Thoracic aorta (tissue), 2 donors: ENCODE results near the gene ZNF609. TPM values are rescaled to one million over a fixed set of nuclear protein-coding genes. Genes with fewer than 3 reads are reported as not detected.

ENCODE experiments used
- ATAC-seq: fragments of 150-250 bp; one replicate; pipeline ENCODE4 v1.8.0; 2017; ENCODE audit warnings: low read depth; ENCODE audit not compliant: insufficient number of reproducible peaks, low FRiP score
- DNase-seq: peaks from one replicate; pipeline ENCODE4 v3.0.0-alpha.2; 2020; ENCODE audit warnings: low spot score
- H3K27ac ChIP-seq, 2 donors: fragments of 200-600 bp; sonication (generic); 1 replicate in 1 of 2; 2 replicates in 1 of 2; pipeline ENCODE4 v1.5.1; 2016; ENCODE audit warnings: mild to moderate bottlenecking in 2 of 2, moderate library complexity in 2 of 2
- H3K27me3 ChIP-seq: fragments of 200-600 bp; sonication (generic); replicated peaks from 2 replicates; pipeline ENCODE4 v1.6.0; 2016; ENCODE audit warnings: mild to moderate bottlenecking; ENCODE audit not compliant: insufficient read depth
- H3K36me3 ChIP-seq: fragments of 200-600 bp; sonication (generic); one replicate; pipeline ENCODE4 v1.5.1; 2016
- H3K4me1 ChIP-seq, 2 donors: fragments of 200-600 bp; sonication (generic); 1 replicate in 1 of 2; 2 replicates in 1 of 2; pipeline versions ENCODE4 v1.5.1 to v1.6.0; 2016; ENCODE audit warnings: low read depth in 2 of 2, mild to moderate bottlenecking in 1 of 2; ENCODE audit not compliant: control insufficient read depth in 1 of 2
- H3K4me3 ChIP-seq: fragments of 200-600 bp; sonication (generic); 2 replicates; pipeline ENCODE4 v1.5.1; 2016; ENCODE audit warnings: mild to moderate bottlenecking
- H3K9me3 ChIP-seq: fragments of 200-600 bp; sonication (generic); 2 replicates; pipeline ENCODE4 v1.5.1; 2016
- CTCF ChIP-seq: fragments of 200-600 bp; sonication (generic); IDR thresholded peaks from one replicate; pipeline ENCODE4 v1.5.1; 2019; ENCODE audit warnings: antibody characterized with exemption
- total RNA-seq, 2 donors: library from RNA; depleted of rRNA; stranded (reverse); fragments of >200 nt; gene quantifications; one replicate each; pipeline versions ENCODE4 v1.1.0 to v1.2.3, GENCODE V29; 2016

Gene ZNF609
- total RNA-seq, 2 donors from 2014 or later: 25.2 to 38.8 TPM

- no peak for TF ChIP-seq CTCF
- Histone ChIP-seq H3K36me3 (no peaks in the 10 kb centered on the region), H3K4me3 (no peak overlapping the region), H3K27ac (no peak overlapping the region), H3K27me3 (no peaks in the 10 kb centered on the region), H3K9me3 (no peaks in the 10 kb centered on the region), H3K4me1 (peaks cover 5 to 9% of the 10 kb centered on the region in 2 donors)
- DNase-seq: no peak
- ATAC-seq: no peak
Observed at GRCh38 chr15:64536244-64536836, 76.0 kb downstream of the ZNF609 start.

- H3K9me3 ChIP-seq: no peaks in the 10 kb centered on the region
- DNase-seq (no peak), ATAC-seq (no peak)
- H3K27me3 ChIP-seq: no peaks in the 10 kb centered on the region
- no peaks in the 10 kb centered on the region for H3K36me3 ChIP-seq
- H3K27ac ChIP-seq: no peak overlapping the region
- TF ChIP-seq CTCF: no peak
- H3K4me1 ChIP-seq: no peaks in the 10 kb centered on the region
- H3K4me3 ChIP-seq: no peak overlapping the region
Observed at GRCh38 chr15:64542091-64542490, 81.7 kb downstream of the ZNF609 start.

GRCh38 chr15:64544450-64544849 lies 84.1 kb downstream of the ZNF609 start:
- no peak for TF ChIP-seq CTCF
- no peaks in the 10 kb centered on the region for H3K4me1 ChIP-seq
- H3K27me3 ChIP-seq: no peaks in the 10 kb centered on the region
- H3K4me3 ChIP-seq: no peak overlapping the region
- DNase-seq (no peak), ATAC-seq (no peak)
- H3K36me3 ChIP-seq: no peaks in the 10 kb centered on the region
- H3K9me3 ChIP-seq: no peaks in the 10 kb centered on the region
- no peak overlapping the region for H3K27ac ChIP-seq

- no peaks in the 10 kb centered on the region for H3K27me3 ChIP-seq
Observed at GRCh38 chr15:64547275-64547674, 86.9 kb downstream of the ZNF609 start.

GRCh38 chr15:64548235-64548634 lies 87.9 kb downstream of the ZNF609 start:
- H3K27me3 ChIP-seq: no peaks in the 10 kb centered on the region
- no peaks in the 10 kb centered on the region for H3K36me3 ChIP-seq
- no peak for ATAC-seq
- no peak overlapping the region for H3K4me3 ChIP-seq
- DNase-seq: no peak
- TF ChIP-seq CTCF: no peak
- H3K4me1 ChIP-seq: peaks cover 0 to 5% of the 10 kb centered on the region in 2 donors
- no peaks in the 10 kb centered on the region for H3K9me3 ChIP-seq
- H3K27ac ChIP-seq: no peak overlapping the region

More at GRCh38 chr15:64547275-64547674, 86.9 kb downstream of the ZNF609 start:
- no peak for TF ChIP-seq CTCF
- Histone ChIP-seq H3K27ac (no peak overlapping the region), H3K9me3 (no peaks in the 10 kb centered on the region), H3K4me1 (no peaks in the 10 kb centered on the region), H3K36me3 (no peaks in the 10 kb centered on the region), H3K4me3 (no peak overlapping the region)
- ATAC-seq: no peak
- no peak for DNase-seq
